PC-3 (cell line): ENCODE measurements around the gene ADAM17. TPM values are rescaled to one million over a fixed set of nuclear protein-coding genes. Genes with fewer than 3 reads are reported as not detected.
A peak's percentile ranks its signal among the peaks of the same experiment; 100 is the strongest.

ENCODE experiments used
- ATAC-seq: fragments of 200-7000 bp; cut with Tn5 transposase; 2 replicates; pipeline ENCODE4 v1.9.1; 2020; ENCODE audit warnings: mild to moderate bottlenecking, moderate library complexity
- Bru-seq: library from RNA; stranded (reverse); fragments of 400-500 nt; gene quantifications from one replicate; lab custom pipeline; 2021; lab: Mats Ljungman, UMichigan
- BruChase-seq, 2 experiments: library from RNA; stranded (reverse); fragments of 400-500 nt; gene quantifications; one replicate each; lab custom pipeline; 2021; lab: Mats Ljungman, UMichigan
- BruUV-seq: library from RNA; stranded (reverse); fragments of 400-500 nt; replicated peaks from 2 replicates; lab custom pipeline; 2021; lab: Mats Ljungman, UMichigan
- CTCF ChIA-PET: fragments of 300-600 bp; sonication (Branson Sonifier 250); formaldehyde crosslinking; loops from one replicate; lab custom pipeline; 2022; ENCODE audit warnings: antibody characterized with exemption; lab: Charles Lee
- POLR2A ChIA-PET: fragments of 300-600 bp; sonication (Branson Sonifier 250); formaldehyde crosslinking; loops from one replicate; lab custom pipeline; 2022; ENCODE audit warnings: antibody characterized with exemption; ENCODE audit not compliant: unreplicated experiment; lab: Charles Lee
- DNase-seq: peaks from one replicate; pipeline ENCODE4 v3.0.0-alpha.2; 2015
- H2AFZ ChIP-seq: fragments of 300-600 bp; sonication (generic); 2 replicates; pipeline ENCODE4 v1.6.0; 2016; ENCODE audit warnings: antibody characterized with exemption, low read length
- H3F3A ChIP-seq: fragments of 300-600 bp; sonication (generic); one replicate; pipeline ENCODE4 v1.6.0; 2017; ENCODE audit warnings: antibody characterized with exemption, low read length, control low read depth, mild to moderate bottlenecking; ENCODE audit not compliant: unreplicated experiment
- H3K27ac ChIP-seq: fragments of 300-600 bp; sonication (generic); 2 replicates; pipeline ENCODE4 v1.5.1; 2016; ENCODE audit warnings: mild to moderate bottlenecking, low read length
- H3K27me3 ChIP-seq: fragments of 300-600 bp; sonication (generic); 2 replicates; pipeline ENCODE4 v1.6.1; 2016; ENCODE audit warnings: low read length, mixed read lengths
- H3K36me3 ChIP-seq: fragments of 300-600 bp; sonication (generic); 2 replicates; pipeline ENCODE4 v1.6.1; 2016; ENCODE audit warnings: low read depth, mixed run types, low read length, mixed read lengths
- H3K4me1 ChIP-seq: fragments of 300-600 bp; sonication (generic); 2 replicates; pipeline ENCODE4 v1.5.1; 2016; ENCODE audit warnings: low read length; ENCODE audit not compliant: insufficient read depth
- H3K4me2 ChIP-seq: fragments of 300-600 bp; sonication (generic); 2 replicates; pipeline ENCODE4 v1.6.0; 2016; ENCODE audit warnings: low read length
- H3K4me3 ChIP-seq: fragments of 300-600 bp; sonication (generic); 2 replicates; pipeline ENCODE4 v1.5.1; 2016; ENCODE audit warnings: mild to moderate bottlenecking, low read length, mixed read lengths
- H3K79me2 ChIP-seq: fragments of 300-600 bp; sonication (generic); 2 replicates; pipeline ENCODE4 v1.6.1; 2017; ENCODE audit warnings: low read length, mixed read lengths
- H3K9ac ChIP-seq: fragments of 300-600 bp; sonication (generic); 2 replicates; pipeline ENCODE4 v1.6.0; 2016; ENCODE audit warnings: mild to moderate bottlenecking, low read length
- H3K9me2 ChIP-seq: fragments of 300-600 bp; sonication (generic); replicated peaks from 2 replicates; pipeline ENCODE4 v1.6.1; 2016; ENCODE audit warnings: mixed run types, low read length, mixed read lengths
- H3K9me3 ChIP-seq: fragments of 300-600 bp; sonication (generic); 2 replicates; pipeline ENCODE4 v1.6.1; 2016; ENCODE audit warnings: low read length, mixed read lengths
- H4K20me1 ChIP-seq: fragments of 300-600 bp; sonication (generic); 2 replicates; pipeline ENCODE4 v1.6.1; 2016; ENCODE audit warnings: low read length, mixed read lengths
- CTCF ChIP-seq: fragments of 300-600 bp; sonication (generic); conservative IDR thresholded peaks from 2 replicates; pipeline ENCODE4 v1.5.1; 2017; ENCODE audit warnings: antibody characterized with exemption, low read depth, mild to moderate bottlenecking, low read length
- EZH2 ChIP-seq: fragments of 300-600 bp; sonication (generic); IDR thresholded peaks from one replicate; pipeline ENCODE4 v1.6.1; 2017; ENCODE audit warnings: antibody characterized with exemption, mild to moderate bottlenecking, low read length; ENCODE audit not compliant: unreplicated experiment
- EZH2phosphoT487 ChIP-seq: fragments of 300-600 bp; sonication (generic); IDR thresholded peaks from 2 replicates; pipeline ENCODE4 v1.6.1; 2018; ENCODE audit warnings: mild to moderate bottlenecking, antibody characterized with exemption, low read length, borderline replicate concordance
- intact Hi-C: fragments of 100-400 bp; cut with micrococcal nuclease; formaldehyde crosslinking; loops from 2 replicates; pipeline ENCODE4 v1.9.0; 2023
- long read RNA-seq: library from polyadenylated mRNA; unstranded; transcript quantifications from one replicate; pipeline ENCODE4 v2.0.0, GENCODE V29; 2021; ENCODE audit not compliant: unreplicated experiment
- total RNA-seq: library from RNA; depleted of rRNA; stranded (reverse); fragments of >200 nt; gene quantifications from 2 replicates; pipeline ENCODE4 v1.2.3, GENCODE V29; 2014; rRNA removed

ADAM17 gene
- total RNA-seq (23.0 and 34.3 TPM in 2 replicates), Bru-seq, nascent RNA (percentile 92 among the genes with signal in this experiment), BruChase-seq, experiment 1, labeled RNA remaining after a 6-hour chase (percentile 87 among the genes with signal in this experiment), BruChase-seq, experiment 2, labeled RNA remaining after a 2-hour chase (percentile 89 among the genes with signal in this experiment)
- long read RNA-seq, full-length matches to known transcripts: 107 of 166 reads
- long read RNA-seq, partial matches to known transcripts: 7 of 166 reads
- long read RNA-seq, other reads (novel, unspliced or antisense): 52 of 166 reads

- Histone ChIP-seq H3K9me2 (no peaks in the 10 kb centered on the region), H3K9me3 (no peaks in the 10 kb centered on the region), H3K79me2 (peaks cover 78% of the 10 kb centered on the region), H3K27ac (peak within 1 kb of the TSS; percentile 92), H3K4me2 (peak within 1 kb of the TSS; percentile 88), H3K9ac (peak within 1 kb of the TSS; percentile 95), H3K36me3 (no peaks in the 10 kb centered on the region), H3K27me3 (no peaks in the 10 kb centered on the region), H4K20me1 (peaks cover 20% of the 10 kb centered on the region), H2AFZ (peak within 1 kb of the TSS; percentile 95), H3K4me1 (peaks cover 45% of the 10 kb centered on the region), H3F3A (no peaks in the 10 kb centered on the region), H3K4me3 (peak within 1 kb of the TSS; percentile 96)
- TF ChIP-seq EZH2phosphoT487: no peak
- TF ChIP-seq CTCF: peak; percentile 55
- intact Hi-C loops: loop anchor here (2.0 to 5.0 kb wide), 4 partner anchors 52 to 227 kb away; no protein-coding TSS in a partner anchor
- CTCF ChIA-PET: interaction anchor here (0.6 to 1.3 kb wide), 4 partner anchors 148 to 333 kb away, joined by 3 to 5 read pairs (median 3); no protein-coding TSS in a partner anchor
- ATAC-seq (peak; percentile 86), DNase-seq (peak; percentile 98)
- BruUV-seq: TSS peak; percentile 57
- POLR2A ChIA-PET: interaction anchor here (0.5 to 2.6 kb wide), 6 partner anchors 10 to 1257 kb away, joined by 3 to 13 read pairs (median 5); partner anchors contain the start of gene YWHAQ
Measured at GRCh38 chr2:9555297-9556120, at the start of gene ADAM17. ADAM17 (minus strand) TSS chr2:9555830; CDS start chr2:9555605, 225 bp downstream.

- peaks cover 35% of the 10 kb centered on the region for H4K20me1 ChIP-seq
- no peak for DNase-seq
- intact Hi-C loops: no loop called here
- CTCF ChIA-PET: no interaction called here
- POLR2A ChIA-PET: interaction anchor here (1.2 kb wide), 1 partner anchor 29 kb away, joined by 5 read pairs; the partner anchor contains the start of gene YWHAQ
- TF ChIP-seq EZH2 (no peak), EZH2phosphoT487 (no peak), CTCF (no peak)
- H3K79me2 ChIP-seq: peaks cover 98% of the 10 kb centered on the region
- H3K9ac ChIP-seq: no peak overlapping the region
- peaks cover 1% of the 10 kb centered on the region for H3K4me1 ChIP-seq
- H3K27me3 ChIP-seq: no peaks in the 10 kb centered on the region
- ATAC-seq: no peak
- no peaks in the 10 kb centered on the region for H3K9me2 ChIP-seq
- H3F3A ChIP-seq: no peaks in the 10 kb centered on the region
- peaks cover 8% of the 10 kb centered on the region; the same call in 1 of the 2 replicates for H3K9me3 ChIP-seq
- H3K36me3 ChIP-seq: peaks cover 42% of the 10 kb centered on the region
- no peak overlapping the region for H3K4me3 ChIP-seq
- H3K27ac ChIP-seq: no peak overlapping the region
- H3K4me2 ChIP-seq: no peak overlapping the region
- no peak overlapping the region for H2AFZ ChIP-seq
- BruUV-seq: no TSS peak
Measured at GRCh38 chr2:9602412-9602811, 46.8 kb upstream of the ADAM17 start.
